Pons (tissue), 1 donor: ENCODE measurements around the gene ZNF622.

Source experiments
- DNase-seq: peaks from one replicate; pipeline ENCODE4 v3.0.0-alpha.2; 2016; ENCODE audit warnings: low spot score

ZNF622 gene

DNA sequence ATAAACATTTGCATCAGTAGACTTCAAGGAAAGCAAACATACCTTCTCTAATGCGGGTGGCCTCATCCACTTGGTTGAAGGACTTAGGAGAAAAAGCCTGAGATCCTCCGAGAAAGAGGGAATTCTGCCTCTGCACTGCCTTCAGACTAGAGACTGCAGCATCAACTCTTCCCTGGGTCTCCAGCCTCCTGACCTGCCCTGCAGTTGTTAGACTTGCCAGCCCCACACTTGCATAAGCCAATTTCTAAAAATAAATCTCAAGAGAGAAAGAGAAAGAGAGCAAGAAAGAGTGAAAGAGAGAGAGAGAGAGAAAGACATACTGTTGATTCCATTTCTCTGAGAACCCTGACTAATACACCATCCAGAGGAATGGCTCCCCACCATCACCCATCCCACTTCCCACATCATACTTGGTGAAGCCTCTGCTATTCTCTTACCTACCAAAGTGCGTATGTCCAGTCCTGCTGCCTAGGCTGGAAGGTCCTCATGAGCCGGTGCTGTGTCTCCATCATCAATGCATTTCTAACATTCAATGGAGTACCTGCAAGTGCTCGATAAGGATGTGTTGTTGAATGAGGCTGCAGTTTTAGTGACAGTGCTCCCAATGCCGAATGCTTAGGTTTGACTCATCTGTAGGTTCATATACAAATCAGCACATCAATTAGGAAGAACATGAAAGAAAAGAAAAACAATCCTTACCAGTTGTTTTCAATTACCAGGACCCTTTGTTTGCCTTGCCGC, 35.1 kb downstream of the ZNF622 start:
- no peak for DNase-seq

DNA sequence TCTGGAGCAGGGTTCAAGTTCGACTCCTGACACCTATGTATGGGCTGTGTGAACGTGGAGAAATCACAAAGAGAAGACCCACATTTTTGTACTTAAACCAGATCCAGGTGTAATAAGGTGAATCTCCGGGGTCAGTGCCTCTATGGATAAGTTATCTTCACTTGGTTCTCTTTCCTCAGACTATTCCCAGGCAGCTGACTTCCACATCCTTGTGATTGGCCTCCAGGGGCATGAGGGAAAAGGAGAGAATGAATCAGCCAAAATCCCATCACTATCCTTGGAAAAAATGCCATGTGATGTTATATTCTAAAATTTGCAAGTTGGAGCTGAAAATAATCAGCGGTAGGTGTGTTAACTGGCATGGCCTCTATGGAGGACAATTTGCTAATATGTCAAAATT, 37.2 kb downstream of the ZNF622 start:
- DNase-seq, result no peak

GRCh38 chr5:16427587-16427986, 38.0 kb downstream of the ZNF622 start:
- no peak for DNase-seq

GRCh38 chr5:16418471-16418922, 47.1 kb downstream of the ZNF622 start:
- DNase-seq, result no peak

DNA sequence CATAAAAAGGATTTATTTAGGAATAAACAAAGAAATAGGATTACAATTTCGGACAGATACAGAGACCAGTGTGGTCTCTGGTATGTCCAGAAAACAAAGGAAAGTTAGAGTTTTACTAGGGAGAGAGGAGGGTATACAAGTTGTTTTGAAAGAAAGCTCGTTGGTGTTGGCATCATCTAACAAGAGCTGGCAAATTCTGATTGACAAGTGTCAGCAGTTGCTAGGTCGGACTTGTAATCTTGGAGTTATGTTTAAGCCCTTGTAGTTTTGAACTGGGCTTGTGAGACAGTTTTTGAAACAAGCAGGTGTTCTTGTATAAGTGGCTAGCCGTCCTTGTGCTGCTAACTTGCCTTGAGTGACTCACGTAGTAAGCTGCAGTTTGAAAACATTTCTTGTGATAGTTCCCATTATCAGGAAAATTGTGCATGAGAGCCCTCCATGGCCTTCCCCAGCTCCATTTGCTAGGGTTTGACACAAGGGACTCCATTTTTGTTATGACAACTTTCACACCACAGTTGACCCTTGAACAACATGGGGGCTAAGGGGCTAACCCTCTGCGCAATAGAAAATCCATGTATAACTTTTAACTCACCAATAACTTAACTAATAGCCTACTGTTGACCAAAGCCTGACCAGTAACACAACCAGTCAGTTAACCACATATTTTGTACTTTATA, 48.1 kb downstream of the ZNF622 start:
- DNase-seq, result no peak

- no peak for DNase-seq
These were observed 50.7 kb downstream of the ZNF622 start for GRCh38 chr5:16414861-16415260.

DNA sequence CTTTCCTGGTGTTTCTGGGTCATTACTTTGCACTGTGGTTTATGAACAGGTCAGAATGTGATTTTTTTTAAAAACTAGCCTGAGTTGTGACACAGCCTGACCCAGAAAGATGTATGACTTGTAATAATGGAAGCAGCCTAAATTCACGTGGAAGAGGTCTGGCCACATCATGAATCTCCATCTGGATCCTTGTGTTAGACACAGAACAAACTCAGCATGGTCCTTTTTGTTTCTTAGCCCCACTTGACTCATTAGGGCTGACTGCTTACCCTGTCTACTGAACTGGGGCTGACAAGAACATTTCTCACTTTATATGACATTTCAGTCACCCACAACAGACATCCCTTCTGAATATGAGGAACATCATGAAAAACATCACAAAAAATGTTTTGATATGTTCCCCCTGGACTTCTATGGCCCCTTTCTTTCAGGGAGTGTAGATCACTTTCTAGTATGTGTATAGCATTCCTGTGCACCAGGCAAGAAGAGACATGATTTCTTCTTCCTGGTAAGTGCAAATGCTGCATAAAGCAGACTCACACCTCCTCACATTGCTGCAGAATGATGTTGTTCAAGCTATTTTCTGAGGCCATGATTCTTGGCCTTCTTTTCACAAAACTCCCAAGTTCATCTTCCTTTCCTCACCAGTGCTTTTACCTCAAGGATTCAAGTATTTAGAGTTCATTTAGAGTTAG, 52.3 kb downstream of the ZNF622 start:
- no peak for DNase-seq

GRCh38 chr5:16412556-16412955, 53.0 kb downstream of the ZNF622 start:
- no peak for DNase-seq

DNA sequence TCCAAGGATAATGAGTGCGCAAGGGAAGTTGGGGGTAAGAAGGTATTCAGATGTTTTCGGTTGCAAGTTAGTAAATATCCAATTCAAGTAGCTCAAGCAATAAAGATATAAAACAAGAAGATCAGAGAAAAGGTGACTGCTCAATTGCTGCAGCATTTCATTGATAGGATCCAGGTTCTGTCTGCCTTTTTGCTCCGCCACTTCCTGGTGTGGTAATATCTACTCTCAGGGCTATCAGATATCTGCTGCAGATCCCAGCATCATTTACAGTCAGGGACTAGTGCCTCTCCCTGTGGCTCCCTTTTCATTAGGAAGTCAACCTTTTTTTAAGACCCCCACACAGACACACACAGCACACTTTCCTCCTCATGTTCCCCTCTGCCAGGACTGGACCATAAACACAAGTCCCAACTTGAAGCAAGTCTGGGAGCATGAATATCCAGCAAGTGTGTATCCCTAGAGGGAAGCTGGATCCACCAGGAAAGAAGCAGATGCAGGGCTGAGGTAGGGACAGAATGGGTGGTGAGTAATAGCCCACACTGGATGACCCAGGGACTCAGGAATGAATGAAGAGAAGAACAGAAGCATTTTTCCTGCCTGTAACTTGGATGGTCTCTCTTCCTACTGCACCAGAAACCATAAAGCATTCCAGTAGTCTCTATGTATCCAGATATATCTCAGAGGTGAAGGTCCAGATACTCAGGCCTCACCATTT, 53.7 kb downstream of the ZNF622 start:
- no peak for DNase-seq

DNA sequence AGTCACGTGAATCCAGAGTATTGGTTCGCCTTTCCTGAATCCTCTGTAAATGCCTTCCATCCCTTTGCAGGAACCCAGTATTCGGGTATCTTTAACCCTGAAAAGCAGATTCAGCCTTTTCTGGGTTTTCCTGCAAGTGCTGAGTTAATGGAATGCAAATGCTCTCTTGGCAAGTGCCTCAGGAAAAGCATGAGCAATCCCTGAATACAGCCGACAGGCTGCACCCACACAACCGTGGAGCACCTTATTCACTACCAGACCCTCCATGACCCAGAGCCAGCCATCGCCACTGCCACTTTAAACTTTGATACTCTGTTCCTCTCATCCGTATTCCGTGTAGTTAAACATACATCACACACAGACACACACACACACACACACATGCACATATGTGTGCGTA, 54.4 kb downstream of the ZNF622 start:
- DNase-seq, result no peak

GRCh38 chr5:16410338-16410737, 55.3 kb downstream of the ZNF622 start:
- no peak for DNase-seq

GRCh38 chr5:16406630-16407029, 59.0 kb downstream of the ZNF622 start:
- DNase-seq, result no peak

- no peak for DNase-seq
These were observed 59.6 kb downstream of the ZNF622 start for GRCh38 chr5:16406023-16406422.
